ENCODE measurements around the gene LAMA4.

GRCh38 chr6:112061605-112062004, 192.8 kb downstream of the LAMA4 start:
- TF ChIP-seq CTCF (IDR thresholded peaks at IDR 0.05): no peak
- no peak for TF ChIP-seq POLR2A (IDR thresholded peaks at IDR 0.05; ENCODE audit: low read depth)
